ENCODE results near the gene ZBTB5.

DNA sequence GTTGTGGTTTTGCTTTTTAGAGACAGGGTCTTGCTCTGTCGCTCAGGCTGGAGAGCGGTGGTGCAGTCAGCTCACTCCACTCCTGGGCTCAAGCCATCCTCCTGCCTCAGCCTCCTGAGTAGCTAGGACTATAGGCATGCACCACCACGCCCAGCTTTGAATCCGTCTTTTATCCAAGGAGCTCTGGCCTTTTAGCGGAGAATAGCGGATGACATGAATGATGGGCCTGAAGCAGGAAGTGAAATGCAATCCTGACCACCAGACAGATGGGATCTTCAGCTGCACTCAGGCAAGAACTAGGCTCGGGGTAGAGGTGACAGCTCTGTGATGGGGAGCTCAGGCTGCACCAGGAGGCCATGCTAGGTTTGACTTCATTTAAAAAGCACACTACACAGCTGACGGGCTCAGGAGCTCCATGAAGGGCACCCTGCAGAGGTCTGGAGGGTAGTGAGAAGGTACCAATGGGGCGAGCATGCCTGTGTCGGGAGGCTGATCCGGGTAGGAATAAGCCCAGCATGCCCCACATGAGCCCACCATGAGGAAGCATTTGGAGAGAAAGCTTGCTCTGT, 42.4 kb upstream of the ZBTB5 start:
- TF ChIP-seq, protein P1, sequence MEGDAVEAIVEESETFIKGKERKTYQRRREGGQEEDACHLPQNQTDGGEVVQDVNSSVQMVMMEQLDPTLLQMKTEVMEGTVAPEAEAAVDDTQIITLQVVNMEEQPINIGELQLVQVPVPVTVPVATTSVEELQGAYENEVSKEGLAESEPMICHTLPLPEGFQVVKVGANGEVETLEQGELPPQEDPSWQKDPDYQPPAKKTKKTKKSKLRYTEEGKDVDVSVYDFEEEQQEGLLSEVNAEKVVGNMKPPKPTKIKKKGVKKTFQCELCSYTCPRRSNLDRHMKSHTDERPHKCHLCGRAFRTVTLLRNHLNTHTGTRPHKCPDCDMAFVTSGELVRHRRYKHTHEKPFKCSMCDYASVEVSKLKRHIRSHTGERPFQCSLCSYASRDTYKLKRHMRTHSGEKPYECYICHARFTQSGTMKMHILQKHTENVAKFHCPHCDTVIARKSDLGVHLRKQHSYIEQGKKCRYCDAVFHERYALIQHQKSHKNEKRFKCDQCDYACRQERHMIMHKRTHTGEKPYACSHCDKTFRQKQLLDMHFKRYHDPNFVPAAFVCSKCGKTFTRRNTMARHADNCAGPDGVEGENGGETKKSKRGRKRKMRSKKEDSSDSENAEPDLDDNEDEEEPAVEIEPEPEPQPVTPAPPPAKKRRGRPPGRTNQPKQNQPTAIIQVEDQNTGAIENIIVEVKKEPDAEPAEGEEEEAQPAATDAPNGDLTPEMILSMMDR (IDR thresholded peaks at IDR 0.05) = no peak
- no peak for TF ChIP-seq POLR2A (IDR thresholded peaks at IDR 0.05)
